RCC 7860 (cell line): ENCODE measurements around the gene IL20.

Source experiments
- DNase-seq: peaks from one replicate; pipeline ENCODE4 v3.0.0-alpha.2; 2015; ENCODE audit warnings: low spot score
- FAIRE-seq: peaks from 2 replicates; lab custom pipeline; 2012; peaks lifted over from hg19 to GRCh38; lab: Jason Lieb, UNC

The IL20 gene

GRCh38 chr1:206873603-206874188 is 8.3 kb downstream of the IL20 start:
- no peak for FAIRE-seq
- no peak for DNase-seq

- no peak for FAIRE-seq
- DNase-seq = no peak
Observed at GRCh38 chr1:206875752-206876377, 10.4 kb downstream of the IL20 start.

- DNase-seq (no peak), FAIRE-seq (no peak)
Observed at GRCh38 chr1:206878456-206878855, 13.0 kb downstream of the IL20 start.

- FAIRE-seq (no peak), DNase-seq (no peak)
Observed at GRCh38 chr1:206880314-206880713, 14.9 kb downstream of the IL20 start.

- no peak for FAIRE-seq
- DNase-seq = no peak
Observed at GRCh38 chr1:206882555-206882954, 17.1 kb downstream of the IL20 start.

- FAIRE-seq (no peak), DNase-seq (no peak)
Observed at GRCh38 chr1:206883160-206883559, 17.7 kb downstream of the IL20 start.

GRCh38 chr1:206883876-206884275 is 18.5 kb downstream of the IL20 start:
- DNase-seq = no peak
- FAIRE-seq = no peak

- DNase-seq = no peak
Observed at GRCh38 chr1:206885341-206886060, 20.1 kb downstream of the IL20 start.

GRCh38 chr1:206886831-206887230 is 21.4 kb downstream of the IL20 start:
- FAIRE-seq = no peak
- DNase-seq = no peak

More at GRCh38 chr1:206885341-206886060, 20.1 kb downstream of the IL20 start:
- FAIRE-seq = no peak

GRCh38 chr1:206887701-206888100 is 22.3 kb downstream of the IL20 start:
- no peak for DNase-seq
- FAIRE-seq = no peak

- DNase-seq (peak; percentile 34), FAIRE-seq (no peak)
Observed at GRCh38 chr1:206890125-206891060, 25.0 kb downstream of the IL20 start.

GRCh38 chr1:206891412-206891811 is 26.0 kb downstream of the IL20 start:
- FAIRE-seq (no peak), DNase-seq (no peak)

- no peak for FAIRE-seq
Observed at GRCh38 chr1:206892351-206892984, 27.0 kb downstream of the IL20 start.

GRCh38 chr1:206893380-206893779 is 28.0 kb downstream of the IL20 start:
- FAIRE-seq (no peak), DNase-seq (no peak)

More at GRCh38 chr1:206892351-206892984, 27.0 kb downstream of the IL20 start:
- no peak for DNase-seq

GRCh38 chr1:206895325-206895724 is 29.9 kb downstream of the IL20 start:
- no peak for DNase-seq
- FAIRE-seq = no peak

- no peak for FAIRE-seq
- no peak for DNase-seq
Observed at GRCh38 chr1:206895837-206896242, 30.4 kb downstream of the IL20 start.

- DNase-seq (no peak), FAIRE-seq (no peak)
Observed at GRCh38 chr1:206896261-206896660, 30.8 kb downstream of the IL20 start.

- FAIRE-seq = no peak
- DNase-seq = no peak
Observed at GRCh38 chr1:206897175-206897574, 31.8 kb downstream of the IL20 start, which contains the start of gene IL24. Gene IL24 (plus strand): TSS chr1:206897443. CDS start chr1:206897833, 390 bp downstream.

- FAIRE-seq (no peak), DNase-seq (peak; percentile 16)
Observed at GRCh38 chr1:206898089-206898914, 32.9 kb downstream of the IL20 start.
